NCI-H1436 (cell line): ENCODE data around the gene CD226.

ENCODE experiments used
- DNase-seq: peaks from one replicate; lab custom pipeline; 2025; lab: John Stamatoyannopoulos, UW

Gene CD226

DNA sequence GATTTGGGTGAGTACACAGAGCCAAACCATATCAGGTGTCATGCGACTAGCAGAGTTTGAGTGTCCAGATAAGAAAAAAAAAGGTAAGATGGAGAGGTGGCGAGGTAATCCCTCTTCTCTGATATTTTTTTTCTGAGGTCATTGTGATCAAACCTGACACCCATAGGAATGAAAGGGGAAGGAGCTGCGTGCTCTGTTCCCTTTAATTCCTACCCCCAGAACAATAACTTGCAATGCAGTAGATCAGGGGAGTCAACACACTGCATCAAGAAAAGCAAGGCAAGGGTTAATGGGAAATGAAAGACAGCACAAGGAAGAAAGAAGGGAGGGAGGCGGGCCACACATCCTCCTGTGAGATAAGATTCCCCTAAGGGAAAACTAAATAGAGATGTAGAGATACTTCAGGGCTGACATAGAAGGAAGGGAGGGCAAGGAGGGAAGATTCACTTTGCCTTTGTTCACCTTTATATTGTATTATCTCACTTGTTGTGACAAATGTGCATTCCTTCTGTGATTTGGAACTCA, 132.8 kb downstream of the CD226 start:
- DNase-seq = no peak

- DNase-seq = no peak
Measured at GRCh38 chr18:69813559-69813958, 134.1 kb downstream of the CD226 start.

GRCh38 chr18:69808399-69808798, 139.3 kb downstream of the CD226 start:
- DNase-seq = no peak

DNA sequence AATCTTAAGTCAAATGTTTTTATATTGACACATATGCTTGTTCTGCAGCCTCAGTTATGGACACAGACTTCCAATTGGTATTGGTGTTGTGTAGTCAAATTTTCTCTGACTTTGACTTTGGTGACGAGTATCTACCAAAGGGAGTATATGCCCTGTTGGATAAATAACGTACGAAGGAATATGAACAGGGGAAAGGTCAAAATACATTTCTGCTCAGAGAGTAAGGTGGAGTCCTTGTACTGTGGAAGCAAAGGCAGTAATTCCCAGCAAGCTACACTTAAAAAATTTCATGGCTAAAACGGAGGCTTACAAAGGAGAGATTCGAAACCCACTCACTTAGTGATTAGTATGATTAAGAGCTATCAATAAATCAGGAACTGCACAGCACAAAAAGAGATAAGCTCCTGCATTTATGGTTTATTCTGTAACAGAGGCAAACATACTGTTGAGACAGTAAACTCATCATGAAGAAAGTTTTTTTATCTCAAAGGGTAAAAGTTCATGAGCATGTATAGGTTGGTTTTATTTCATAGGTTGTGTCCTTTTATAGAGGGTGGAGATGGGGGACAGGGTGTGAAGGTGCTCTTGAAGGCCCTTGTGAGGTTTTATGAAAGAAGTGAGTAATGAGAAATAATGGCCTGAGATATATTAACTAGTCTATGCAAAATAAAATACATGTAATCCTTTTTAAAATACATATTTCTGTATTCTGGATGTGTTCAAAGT, 142.7 kb downstream of the CD226 start:
- DNase-seq = no peak
